A204.1 (cell line): ENCODE results near the gene CD2BP2.

ENCODE experiments used
- FAIRE-seq: peaks from 2 replicates; lab custom pipeline; 2012; peaks lifted over from hg19 to GRCh38; lab: Jason Lieb, UNC

The CD2BP2 gene

GRCh38 chr16:30378236-30379157 is 23.4 kb upstream of the CD2BP2 start:
- peak; percentile 51 for FAIRE-seq

GRCh38 chr16:30377812-30378235 is 22.7 kb upstream of the CD2BP2 start:
- peak; percentile 48 for FAIRE-seq

- no peak for FAIRE-seq
Observed at GRCh38 chr16:30377050-30377811, 22.1 kb upstream of the CD2BP2 start.

- no peak for FAIRE-seq
Observed at GRCh38 chr16:30376461-30376902, 21.4 kb upstream of the CD2BP2 start.

GRCh38 chr16:30375864-30376263 is 20.8 kb upstream of the CD2BP2 start:
- FAIRE-seq: no peak

- no peak for FAIRE-seq
Observed at GRCh38 chr16:30374538-30374937, 19.4 kb upstream of the CD2BP2 start, which contains the start of gene MYL11. Gene MYL11 (plus strand): TSS chr16:30374802. CDS start chr16:30374858, 56 bp downstream.

- FAIRE-seq: no peak
Observed at GRCh38 chr16:30372725-30373124, 17.6 kb upstream of the CD2BP2 start.

- FAIRE-seq: no peak
Observed at GRCh38 chr16:30372038-30372712, 17.1 kb upstream of the CD2BP2 start.

GRCh38 chr16:30371248-30371816 is 16.2 kb upstream of the CD2BP2 start:
- FAIRE-seq: no peak

GRCh38 chr16:30370456-30371247 is 15.5 kb upstream of the CD2BP2 start, which contains the start of gene TBC1D10B:
Gene TBC1D10B (minus strand): TSS chr16:30370494. CDS start chr16:30370183, 311 bp downstream.
- FAIRE-seq: peak; percentile 100

GRCh38 chr16:30369938-30370455 is 14.9 kb upstream of the CD2BP2 start:
- FAIRE-seq: no peak

GRCh38 chr16:30369091-30369937 is 14.2 kb upstream of the CD2BP2 start:
- no peak for FAIRE-seq

GRCh38 chr16:30368792-30369090 is 13.6 kb upstream of the CD2BP2 start:
- FAIRE-seq: no peak

- no peak for FAIRE-seq
Observed at GRCh38 chr16:30368122-30368791, 13.1 kb upstream of the CD2BP2 start.

GRCh38 chr16:30367349-30368009 is 12.4 kb upstream of the CD2BP2 start:
- no peak for FAIRE-seq

- no peak for FAIRE-seq
Observed at GRCh38 chr16:30366511-30366910, 11.4 kb upstream of the CD2BP2 start.

- no peak for FAIRE-seq
Observed at GRCh38 chr16:30365200-30365599, 10.1 kb upstream of the CD2BP2 start.

GRCh38 chr16:30361180-30361579 is 6.1 kb upstream of the CD2BP2 start:
- no peak for FAIRE-seq

GRCh38 chr16:30359871-30360170 is 4.7 kb upstream of the CD2BP2 start:
- no peak for FAIRE-seq
